G401.6 (cell line): Measurements from ENCODE around the gene FEM1B.

Experiments used
- FAIRE-seq: peaks from 2 replicates; lab custom pipeline; 2012; peaks lifted over from hg19 to GRCh38; lab: Jason Lieb, UNC

Gene FEM1B

GRCh38 chr15:68309024-68309423 lies 31.5 kb downstream of the FEM1B start:
- no peak for FAIRE-seq

- no peak for FAIRE-seq
These were observed 32.7 kb downstream of the FEM1B start for GRCh38 chr15:68310178-68310803.

GRCh38 chr15:68310804-68311463 lies 33.4 kb downstream of the FEM1B start:
- no peak for FAIRE-seq

GRCh38 chr15:68311464-68311835 lies 33.9 kb downstream of the FEM1B start:
- FAIRE-seq: no peak

- no peak for FAIRE-seq
These were observed 34.5 kb downstream of the FEM1B start for GRCh38 chr15:68311859-68312557.

GRCh38 chr15:68312701-68313204 lies 35.2 kb downstream of the FEM1B start:
- no peak for FAIRE-seq

GRCh38 chr15:68313501-68314410 lies 36.2 kb downstream of the FEM1B start:
- FAIRE-seq: no peak

GRCh38 chr15:68314563-68314962 lies 37.0 kb downstream of the FEM1B start:
- no peak for FAIRE-seq

GRCh38 chr15:68315035-68315434 lies 37.5 kb downstream of the FEM1B start:
- FAIRE-seq: no peak

GRCh38 chr15:68315495-68316031 lies 38.0 kb downstream of the FEM1B start:
- FAIRE-seq: no peak

GRCh38 chr15:68316061-68316804 lies 38.7 kb downstream of the FEM1B start:
- FAIRE-seq: no peak

GRCh38 chr15:68317281-68318007 lies 39.9 kb downstream of the FEM1B start:
- no peak for FAIRE-seq

- no peak for FAIRE-seq
These were observed 40.7 kb downstream of the FEM1B start for GRCh38 chr15:68318008-68318835.

- no peak for FAIRE-seq
These were observed 41.7 kb downstream of the FEM1B start for GRCh38 chr15:68318931-68319909.

- no peak for FAIRE-seq
These were observed 42.5 kb downstream of the FEM1B start for GRCh38 chr15:68319997-68320396.

- FAIRE-seq: no peak
These were observed 43.7 kb downstream of the FEM1B start for GRCh38 chr15:68321229-68321628.

GRCh38 chr15:68322796-68323195 lies 45.3 kb downstream of the FEM1B start:
- FAIRE-seq: no peak

GRCh38 chr15:68325726-68326125 lies 48.2 kb downstream of the FEM1B start:
- no peak for FAIRE-seq
